Nephron progenitor cell (in vitro differentiated cells): ENCODE measurements around the gene GTF3C1.
"Not testable (repeated sequence)": the region's sequence is repeated elsewhere in the genome, so short reads cannot be mapped to it uniquely, and the experiment has no call there.

ENCODE experiments used
- DNase-seq: peaks from one replicate; pipeline ENCODE4 v3.0.0; 2021
- H3K27ac Mint-ChIP-seq: 2 replicates; pipeline ENCODE4 v1.8.0; 2021; ENCODE audit warnings: mild to moderate bottlenecking, moderate library complexity, mixed read lengths
- H3K27me3 Mint-ChIP-seq: 2 replicates; pipeline ENCODE4 v1.8.0; 2021; ENCODE audit warnings: mild to moderate bottlenecking, low read depth, mixed read lengths; ENCODE audit not compliant: poor library complexity
- H3K36me3 Mint-ChIP-seq: 2 replicates; pipeline ENCODE4 v1.8.0; 2021; ENCODE audit warnings: low read depth, mixed read lengths
- H3K4me1 Mint-ChIP-seq: 2 replicates; pipeline ENCODE4 v1.8.0; 2021; ENCODE audit warnings: mixed read lengths
- H3K4me3 Mint-ChIP-seq: 2 replicates; pipeline ENCODE4 v1.8.0; 2021; ENCODE audit warnings: mild to moderate bottlenecking, moderate library complexity, mixed read lengths
- H3K9me3 Mint-ChIP-seq: 2 replicates; pipeline ENCODE4 v1.8.0; 2021; ENCODE audit warnings: mild to moderate bottlenecking, moderate library complexity, mixed read lengths
- TF ChIP-seq, protein P1 (sequence below): fragments of 200-600 bp; sonication (generic); IDR thresholded peaks from 2 replicates; pipeline ENCODE4 v1.5.0; 2021; ENCODE audit warnings: antibody characterized with exemption

Gene GTF3C1

DNA sequence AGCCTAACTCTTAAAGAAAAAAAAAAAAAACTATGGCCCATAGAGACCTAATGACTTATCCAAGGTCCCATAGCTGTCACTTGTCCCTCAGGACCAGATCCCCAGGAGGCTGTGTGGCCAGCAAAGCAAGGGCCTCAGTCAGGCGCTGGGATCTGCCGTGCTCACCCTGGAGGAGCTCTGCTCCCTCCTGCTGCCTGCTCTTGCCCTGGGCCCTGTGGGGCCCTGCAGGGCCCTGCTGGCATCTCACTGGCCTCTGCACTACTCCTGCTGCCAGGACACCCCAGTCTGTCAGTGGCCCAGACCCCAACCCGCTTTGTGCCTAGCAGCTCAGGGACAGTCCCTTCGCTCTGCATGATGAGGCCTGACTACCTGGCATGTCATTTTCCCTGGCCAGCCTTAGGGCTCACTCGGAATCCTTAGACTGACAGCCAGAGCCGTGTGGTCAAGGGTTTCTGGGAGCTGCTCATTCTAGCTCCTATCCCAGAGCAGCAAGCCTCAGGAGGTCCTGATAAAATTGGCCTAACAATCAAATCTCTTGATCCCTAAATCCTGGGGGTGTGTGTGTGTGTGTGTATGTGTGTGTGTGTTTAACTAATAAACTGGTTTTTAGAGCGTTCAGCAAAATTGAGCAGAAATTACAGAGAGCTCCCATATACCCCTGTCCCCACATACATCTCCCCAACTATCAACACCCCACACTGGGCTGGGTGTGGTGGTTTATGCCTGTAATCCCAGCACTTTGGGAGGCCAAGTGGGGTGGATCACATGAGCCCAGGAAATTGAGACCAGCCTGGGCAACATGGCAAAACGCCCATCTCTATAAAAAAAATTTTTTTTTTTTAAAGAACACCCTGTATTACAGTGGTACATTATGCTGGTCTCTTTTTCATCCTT is 22.0 kb upstream of the GTF3C1 start:
- H3K27ac Mint-ChIP-seq, result peak overlapping the region; percentile 95
- H3K4me1 Mint-ChIP-seq, result peaks cover 37% of the 10 kb centered on the region
- TF ChIP-seq, protein P1, sequence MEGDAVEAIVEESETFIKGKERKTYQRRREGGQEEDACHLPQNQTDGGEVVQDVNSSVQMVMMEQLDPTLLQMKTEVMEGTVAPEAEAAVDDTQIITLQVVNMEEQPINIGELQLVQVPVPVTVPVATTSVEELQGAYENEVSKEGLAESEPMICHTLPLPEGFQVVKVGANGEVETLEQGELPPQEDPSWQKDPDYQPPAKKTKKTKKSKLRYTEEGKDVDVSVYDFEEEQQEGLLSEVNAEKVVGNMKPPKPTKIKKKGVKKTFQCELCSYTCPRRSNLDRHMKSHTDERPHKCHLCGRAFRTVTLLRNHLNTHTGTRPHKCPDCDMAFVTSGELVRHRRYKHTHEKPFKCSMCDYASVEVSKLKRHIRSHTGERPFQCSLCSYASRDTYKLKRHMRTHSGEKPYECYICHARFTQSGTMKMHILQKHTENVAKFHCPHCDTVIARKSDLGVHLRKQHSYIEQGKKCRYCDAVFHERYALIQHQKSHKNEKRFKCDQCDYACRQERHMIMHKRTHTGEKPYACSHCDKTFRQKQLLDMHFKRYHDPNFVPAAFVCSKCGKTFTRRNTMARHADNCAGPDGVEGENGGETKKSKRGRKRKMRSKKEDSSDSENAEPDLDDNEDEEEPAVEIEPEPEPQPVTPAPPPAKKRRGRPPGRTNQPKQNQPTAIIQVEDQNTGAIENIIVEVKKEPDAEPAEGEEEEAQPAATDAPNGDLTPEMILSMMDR, result no peak
- no peaks in the 10 kb centered on the region for H3K9me3 Mint-ChIP-seq
- H3K27me3 Mint-ChIP-seq, result no peaks in the 10 kb centered on the region
- H3K36me3 Mint-ChIP-seq, result peaks cover 2% of the 10 kb centered on the region
- DNase-seq, result no peak
- H3K4me3 Mint-ChIP-seq, result no peak overlapping the region

DNA sequence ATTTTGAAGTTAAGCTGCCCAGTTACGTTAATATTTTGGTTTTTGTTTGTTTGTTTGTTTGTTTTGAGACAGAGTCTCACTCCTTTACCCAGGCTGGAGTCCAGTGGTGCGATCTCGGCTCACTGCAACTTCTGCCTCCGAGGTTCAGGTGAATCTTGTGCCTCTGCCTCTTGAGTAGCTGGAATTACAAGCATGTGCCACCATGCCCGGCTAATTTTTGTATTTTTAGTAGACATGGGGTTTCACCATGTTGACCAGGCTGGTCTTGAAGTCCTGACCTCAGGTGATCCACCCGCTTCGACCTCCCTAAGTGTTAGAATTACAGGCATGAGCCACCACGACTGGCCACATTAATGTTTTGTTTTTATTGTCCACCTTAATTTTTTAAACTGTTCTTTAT is 21.3 kb upstream of the GTF3C1 start:
- not testable (repeated sequence) for H3K27ac Mint-ChIP-seq, H3K9me3 Mint-ChIP-seq, H3K36me3 Mint-ChIP-seq, DNase-seq, H3K27me3 Mint-ChIP-seq, H3K4me3 Mint-ChIP-seq
- H3K4me1 Mint-ChIP-seq, result peaks cover 30% of the 10 kb centered on the region

DNA sequence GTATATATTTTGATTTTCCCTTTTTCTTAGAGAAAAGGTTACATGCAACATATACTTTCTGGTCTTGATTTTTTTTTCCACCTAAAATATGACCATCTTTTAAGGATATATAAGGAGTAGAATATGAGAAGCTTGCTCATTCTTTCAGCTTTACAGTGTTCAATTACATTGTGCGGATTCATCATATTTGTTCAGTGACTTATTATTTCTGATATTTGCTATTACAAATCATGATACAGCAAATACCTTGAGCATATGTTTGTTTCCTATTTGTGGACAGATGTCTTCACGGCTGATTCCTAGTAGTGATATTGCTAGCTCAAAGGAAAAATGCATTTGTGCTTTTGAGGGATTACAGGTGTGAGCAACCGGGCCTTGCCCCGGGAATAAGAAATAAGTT is 18.4 kb upstream of the GTF3C1 start:
- Mint-ChIP-seq H3K9me3 (no peaks in the 10 kb centered on the region), H3K4me1 (peaks cover 16% of the 10 kb centered on the region), H3K27ac (no peak overlapping the region), H3K4me3 (no peak overlapping the region), H3K36me3 (no peaks in the 10 kb centered on the region), H3K27me3 (no peaks in the 10 kb centered on the region)
- TF ChIP-seq, protein P1, result no peak
- DNase-seq, result no peak

DNA sequence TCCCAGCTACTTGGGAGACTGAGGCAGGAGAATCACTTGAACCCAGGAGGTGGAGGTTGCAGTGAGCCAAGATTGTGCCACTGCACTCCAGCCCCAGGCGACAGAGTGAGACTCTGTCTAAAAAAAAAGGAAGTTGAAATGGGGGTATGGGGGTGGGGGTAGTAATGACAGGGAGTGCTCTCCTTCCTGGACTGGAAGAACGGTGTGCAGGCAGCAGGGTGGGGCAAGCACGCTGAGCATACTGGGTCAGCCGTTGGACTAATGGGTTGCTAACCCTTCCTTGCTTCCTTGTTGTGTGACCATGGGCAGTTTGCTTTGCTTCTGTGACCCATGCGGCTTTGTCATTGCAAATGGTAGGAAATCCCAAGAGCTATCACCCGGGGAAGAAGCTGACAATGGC is 16.7 kb upstream of the GTF3C1 start:
- Mint-ChIP-seq H3K9me3 (no peaks in the 10 kb centered on the region), H3K27ac (no peak overlapping the region), H3K36me3 (no peaks in the 10 kb centered on the region), H3K27me3 (no peaks in the 10 kb centered on the region), H3K4me3 (no peak overlapping the region), H3K4me1 (peaks cover 2% of the 10 kb centered on the region)
- no peak for DNase-seq
- TF ChIP-seq, protein P1, result no peak

DNA sequence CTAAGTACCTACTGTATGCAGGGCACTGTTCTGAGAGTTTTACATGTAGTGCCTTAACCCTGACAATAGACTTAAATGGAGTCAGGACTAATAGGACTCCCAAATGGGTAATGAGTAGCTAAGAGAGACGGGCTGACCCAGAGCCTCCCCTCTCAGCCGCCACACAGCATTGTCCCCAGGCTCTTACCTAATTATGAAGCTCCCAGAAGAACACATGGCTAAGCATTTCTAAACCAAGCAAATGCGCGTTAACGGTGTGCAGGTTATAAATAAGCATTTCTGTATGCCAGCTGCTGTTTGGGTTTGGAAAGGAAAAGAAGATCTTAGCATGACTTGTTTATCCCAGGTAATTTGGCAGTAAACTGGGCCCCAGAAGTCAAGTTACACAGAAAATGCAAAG is 14.5 kb upstream of the GTF3C1 start:
- H3K9me3 Mint-ChIP-seq, result no peaks in the 10 kb centered on the region
- TF ChIP-seq, protein P1, result no peak
- H3K4me1 Mint-ChIP-seq, result peaks cover 10% of the 10 kb centered on the region
- DNase-seq, result no peak
- H3K36me3 Mint-ChIP-seq, result no peaks in the 10 kb centered on the region
- no peak overlapping the region for H3K27ac Mint-ChIP-seq
- no peak overlapping the region for H3K4me3 Mint-ChIP-seq
- H3K27me3 Mint-ChIP-seq, result no peaks in the 10 kb centered on the region

DNA sequence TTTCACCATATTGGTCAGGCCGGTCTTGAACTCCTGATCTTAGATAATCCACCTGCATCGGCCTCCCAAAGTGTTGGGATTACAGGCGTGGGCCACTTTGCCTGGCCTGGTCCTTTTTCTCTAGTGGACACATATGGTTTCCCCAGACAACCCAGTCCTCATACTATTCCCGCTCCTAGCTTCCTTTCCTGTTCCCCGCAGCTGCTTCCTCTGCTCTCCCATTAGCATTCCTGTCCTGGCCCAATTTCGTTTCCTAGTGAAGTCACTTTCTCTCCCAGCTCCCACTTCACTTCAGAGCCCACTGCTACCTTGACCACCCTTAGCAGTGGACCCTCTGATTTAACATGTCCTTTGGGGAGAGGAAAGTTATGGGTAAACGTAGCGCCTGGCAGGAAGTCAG is 11.5 kb upstream of the GTF3C1 start:
- Mint-ChIP-seq H3K9me3 (no peaks in the 10 kb centered on the region), H3K27me3 (no peaks in the 10 kb centered on the region), H3K36me3 (peaks cover 5% of the 10 kb centered on the region), H3K4me3 (no peak overlapping the region), H3K27ac (peak overlapping the region; percentile 53), H3K4me1 (peaks cover 10% of the 10 kb centered on the region)
- TF ChIP-seq, protein P1, result no peak
- DNase-seq, result no peak
